B cell (primary cell): ENCODE data around the gene PBX2. TPM values are rescaled to one million over a fixed set of nuclear protein-coding genes. Genes with fewer than 3 reads are reported as not detected.

Source experiments
- ATAC-seq: fragments of 200-7000 bp; cut with Tn5 transposase; one replicate; pipeline ENCODE4 v1.10.0; 2021; ENCODE audit warnings: low read depth, mild to moderate bottlenecking, moderate number of reproducible peaks, moderate library complexity
- CTCF ChIA-PET: fragments of 350-600 bp; sonication (Branson Sonifier 250); formaldehyde crosslinking; loops from one replicate; lab custom pipeline; 2021; ENCODE audit warnings: antibody characterized with exemption, inconsistent platforms; lab: Charles Lee
- POLR2A ChIA-PET: fragments of 350-600 bp; sonication (Branson Sonifier 250); formaldehyde crosslinking; loops from one replicate; lab custom pipeline; 2021; ENCODE audit warnings: antibody characterized with exemption; lab: Charles Lee
- DNase-seq: peaks from one replicate; pipeline ENCODE4 v3.0.0; 2013
- H2AFZ ChIP-seq: 2 replicates; pipeline ENCODE4 v1.6.1; 2012; ENCODE audit warnings: mild to moderate bottlenecking, low read depth, low read length; ENCODE audit not compliant: insufficient read depth, poor library complexity, severe bottlenecking
- H3K27ac ChIP-seq, 2 donors: 1 replicate in 1 of 2; 2 replicates in 1 of 2; pipeline ENCODE4 v1.5.1; 2012 to 2013; ENCODE audit warnings: low read length in 2 of 2, mild to moderate bottlenecking in 2 of 2, moderate library complexity in 1 of 2
- H3K27me3 ChIP-seq, 4 experiments: fragments of 200-600 bp in 1 of 4; sonication (generic) in 1 of 4; replicated peaks in 1 of 4; 1 replicate in 2 of 4; 2 replicates in 2 of 4; pipeline versions ENCODE4 v1.6.1 to v1.7.0; 2013 to 2016; ENCODE audit warnings: low read length in 3 of 4, mild to moderate bottlenecking in 2 of 4, mixed read lengths in 1 of 4, moderate library complexity in 1 of 4; ENCODE audit not compliant: insufficient read depth in 4 of 4, control insufficient read depth in 3 of 4; ENCODE audit errors: control extremely low read depth in 1 of 4
- H3K36me3 ChIP-seq, 2 experiments: replicated peaks in 1 of 2; 1 replicate in 1 of 2; 2 replicates in 1 of 2; pipeline versions ENCODE4 v1.6.1 to v1.7.1; 2013; ENCODE audit warnings: low read length in 1 of 2; ENCODE audit not compliant: insufficient read depth in 2 of 2, control insufficient read depth in 1 of 2; ENCODE audit errors: control extremely low read depth in 1 of 2, extremely low read depth in 1 of 2
- H3K4me1 ChIP-seq, 2 donors: fragments of 200-600 bp in 1 of 2; sonication (generic) in 1 of 2; 1 replicate in 1 of 2; 2 replicates in 1 of 2; pipeline versions ENCODE4 v1.5.1 to v1.6.1; 2013 to 2017; ENCODE audit warnings: low read length in 2 of 2; ENCODE audit not compliant: control insufficient read depth in 2 of 2, insufficient read depth in 2 of 2
- H3K4me2 ChIP-seq: replicated peaks from 2 replicates; pipeline ENCODE3; 2012; ENCODE audit warnings: mild to moderate bottlenecking, low read depth, low read length; ENCODE audit not compliant: poor library complexity, severe bottlenecking
- H3K4me3 ChIP-seq, 5 experiments: fragments of 200-600 bp in 1 of 5; sonication (generic) in 1 of 5; 1 replicate in 3 of 5; 2 replicates in 2 of 5; pipeline versions ENCODE4 v1.5.1 to v1.7.0; 2011 to 2016; ENCODE audit warnings: low read length in 4 of 5, mild to moderate bottlenecking in 4 of 5, low read depth in 2 of 5, control low read depth in 1 of 5, moderate library complexity in 1 of 5; ENCODE audit not compliant: insufficient read depth in 1 of 5; ENCODE audit errors: control extremely low read depth in 1 of 5, extremely low read depth in 1 of 5
- H3K79me2 ChIP-seq: fragments of 200-600 bp; sonication (generic); one replicate; pipeline ENCODE4 v1.6.0; 2016; ENCODE audit warnings: low read length; ENCODE audit not compliant: control insufficient read depth, insufficient read depth
- H3K9ac ChIP-seq: fragments of 200-600 bp; sonication (generic); 2 replicates; pipeline ENCODE4 v1.6.1; 2017; ENCODE audit warnings: mild to moderate bottlenecking, low read length, moderate library complexity
- H3K9me3 ChIP-seq, 3 donors: one replicate each; pipeline versions ENCODE4 v1.6.1 to v1.7.1; 2013; ENCODE audit warnings: low read length in 2 of 3; ENCODE audit not compliant: control insufficient read depth in 2 of 3, insufficient read depth in 1 of 3; ENCODE audit errors: control extremely low read depth in 1 of 3
- H4K20me1 ChIP-seq: 2 replicates; pipeline ENCODE4 v1.6.0; 2012; ENCODE audit warnings: mild to moderate bottlenecking, low read length; ENCODE audit not compliant: insufficient read depth, control insufficient read depth, poor library complexity, severe bottlenecking
- H3K27ac Mint-ChIP-seq: one replicate; pipeline ENCODE4 v1.8.0; 2021; ENCODE audit warnings: mixed read lengths
- H3K27me3 Mint-ChIP-seq: one replicate; pipeline ENCODE4 v1.8.0; 2021; ENCODE audit warnings: mixed read lengths
- H3K4me1 Mint-ChIP-seq: one replicate; pipeline ENCODE4 v1.8.0; 2021; ENCODE audit warnings: mixed read lengths
- H3K4me3 Mint-ChIP-seq: one replicate; pipeline ENCODE4 v1.8.0; 2021; ENCODE audit warnings: mixed read lengths
- H3K9me3 Mint-ChIP-seq: one replicate; pipeline ENCODE4 v1.8.0; 2022; ENCODE audit warnings: mixed read lengths; ENCODE audit not compliant: insufficient read depth
- CTCF ChIP-seq: fragments of 200-600 bp; IDR thresholded peaks from one replicate; pipeline ENCODE4 v1.8.0; 2022; ENCODE audit warnings: antibody characterized with exemption, mild to moderate bottlenecking
- EZH2 ChIP-seq: IDR thresholded peaks from 2 replicates; pipeline ENCODE4 v1.6.1; 2012; ENCODE audit warnings: borderline replicate concordance, low read depth, mild to moderate bottlenecking, moderate library complexity, low read length; ENCODE audit not compliant: insufficient read depth, poor library complexity, severe bottlenecking
- WGBS: methylation state at CpG from one replicate; pipeline ENCODE4 v1.1.5; 2013; ENCODE audit warnings: missing lambda C conversion rate; ENCODE audit not compliant: insufficient coverage; 5-methylcytosine and 5-hydroxymethylcytosine counted together
- intact Hi-C: fragments of 100-400 bp; cut with micrococcal nuclease; formaldehyde crosslinking; loops from one replicate; pipeline ENCODE4 v1.10.0; 2022
- polyA plus RNA-seq: library from polyadenylated mRNA; depleted of rRNA; stranded (reverse); fragments of >200 nt; gene quantifications from 2 replicates; pipeline ENCODE4 v1.2.3, GENCODE V29; 2012
- total RNA-seq, 2 donors: library from RNA; stranded (reverse); fragments of 120-200 nt in 1 of 2; gene quantifications; 1 replicate in 1 of 2; 2 replicates in 1 of 2; pipeline versions ENCODE4 v1.2.3 to v1.2.4, GENCODE V29; 2013 to 2022

PBX2 gene
- total and polyA plus RNA-seq, 2 donors (not counting 1 experiment from before 2014, with no cell fraction given) = 128 to 188 TPM

GRCh38 chr6:32190911-32191677 lies 1.1 kb upstream of the PBX2 start:
- intact Hi-C loops = loop anchor here (1.0 to 10.0 kb wide), 3 partner anchors 15 to 696 kb away; partner anchors contain the start of genes AGPAT1, CLIC1 and MICB
- Histone ChIP-seq H4K20me1 (no peaks in the 10 kb centered on the region), H3K4me3 (peak overlapping the region; percentile 72 to 99 (median 95)), H3K36me3 (peaks cover 0 to 33% of the 10 kb centered on the region in 2 experiments), H3K9me3 (no peaks in the 10 kb centered on the region), H3K27ac (peak overlapping the region; percentile 93 to 97), H3K79me2 (peaks cover 58% of the 10 kb centered on the region), H3K4me2 (peak overlapping the region; percentile 91), H2AFZ (no peak overlapping the region), H3K9ac (peak overlapping the region; percentile 96), H3K4me1 (peaks cover 56 to 76% of the 10 kb centered on the region in 2 donors), H3K27me3 (no peaks in the 10 kb centered on the region)
- DNase-seq (no peak), ATAC-seq (no peak)
- Mint-ChIP-seq H3K9me3 (no peaks in the 10 kb centered on the region), H3K4me1 (peaks cover 81% of the 10 kb centered on the region), H3K27me3 (no peaks in the 10 kb centered on the region), H3K4me3 (peak overlapping the region; percentile 91), H3K27ac (peak overlapping the region; percentile 96)
- WGBS = 67% methylated on average over 6 of the region's 8 CpGs
- POLR2A ChIA-PET = interaction anchor here (0.6 to 1.7 kb wide), 7 partner anchors 9 to 780 kb away, joined by 3 to 11 read pairs (median 5); partner anchors contain the start of genes AGPAT1, ATF6B and BRD2
- CTCF ChIA-PET = interaction anchor here (0.7 to 1.6 kb wide), 3 partner anchors 14 to 63 kb away, joined by 3 read pairs; partner anchors contain the start of gene ATF6B
- TF ChIP-seq EZH2 (no peak), CTCF (no peak)

GRCh38 chr6:32189742-32190053 lies 304 bp downstream of the PBX2 start:
- H3K4me3 ChIP-seq = peak overlapping the region; percentile 74 to 99 (median 95)
- H3K36me3 ChIP-seq = peaks cover 0 to 37% of the 10 kb centered on the region in 2 experiments
- no peaks in the 10 kb centered on the region for H3K9me3 ChIP-seq
- peak overlapping the region; percentile 96 for H3K9ac ChIP-seq
- TF ChIP-seq EZH2 = no peak
- Mint-ChIP-seq H3K9me3 (no peaks in the 10 kb centered on the region), H3K4me3 (peak overlapping the region; percentile 91), H3K27me3 (no peaks in the 10 kb centered on the region), H3K27ac (peak overlapping the region; percentile 95), H3K4me1 (peaks cover 74% of the 10 kb centered on the region)
- no peaks in the 10 kb centered on the region for H4K20me1 ChIP-seq
- H3K4me1 ChIP-seq = peaks cover 50 to 68% of the 10 kb centered on the region in 2 donors
- H3K27me3 ChIP-seq = no peaks in the 10 kb centered on the region
- peak; percentile 49 for DNase-seq
- CTCF ChIA-PET = no interaction called here
- WGBS = 0% methylated on average over 4 of the region's 23 CpGs
- no peak for ATAC-seq
- H2AFZ ChIP-seq = peak overlapping the region; percentile 41
- peak overlapping the region; percentile 46 to 97 for H3K27ac ChIP-seq
- intact Hi-C loops = loop anchor here (1.0 to 10.0 kb wide), 3 partner anchors 13 to 695 kb away; partner anchors contain the start of genes AGPAT1, CLIC1 and MICB
- H3K4me2 ChIP-seq = peak overlapping the region; percentile 91
- peaks cover 58% of the 10 kb centered on the region for H3K79me2 ChIP-seq
- POLR2A ChIA-PET = interaction anchor here (0.7 to 1.7 kb wide), 6 partner anchors 8 to 782 kb away, joined by 4 to 6 read pairs (median 5); partner anchors contain the start of gene ATF6B
